CD4-positive, alpha-beta T cell treated with Interleukin-15 for 1 hour (primary cell): ENCODE data around the gene NUDT1.

Experiments
- DNase-seq: peaks from one replicate; pipeline ENCODE4 v3.0.0-alpha.2; 2020

NUDT1 gene

GRCh38 chr7:2241580-2242540 is at the start of gene NUDT1, which contains the start of gene MRM2:
Gene NUDT1, plus strand, starts transcription at chr7:2242226. Its CDS starts 2,349 bp downstream, at chr7:2244575.
Gene MRM2, minus strand, starts transcription at chr7:2242205. Its CDS starts 36 bp downstream, at chr7:2242169.
- peak; percentile 70 for DNase-seq

DNA sequence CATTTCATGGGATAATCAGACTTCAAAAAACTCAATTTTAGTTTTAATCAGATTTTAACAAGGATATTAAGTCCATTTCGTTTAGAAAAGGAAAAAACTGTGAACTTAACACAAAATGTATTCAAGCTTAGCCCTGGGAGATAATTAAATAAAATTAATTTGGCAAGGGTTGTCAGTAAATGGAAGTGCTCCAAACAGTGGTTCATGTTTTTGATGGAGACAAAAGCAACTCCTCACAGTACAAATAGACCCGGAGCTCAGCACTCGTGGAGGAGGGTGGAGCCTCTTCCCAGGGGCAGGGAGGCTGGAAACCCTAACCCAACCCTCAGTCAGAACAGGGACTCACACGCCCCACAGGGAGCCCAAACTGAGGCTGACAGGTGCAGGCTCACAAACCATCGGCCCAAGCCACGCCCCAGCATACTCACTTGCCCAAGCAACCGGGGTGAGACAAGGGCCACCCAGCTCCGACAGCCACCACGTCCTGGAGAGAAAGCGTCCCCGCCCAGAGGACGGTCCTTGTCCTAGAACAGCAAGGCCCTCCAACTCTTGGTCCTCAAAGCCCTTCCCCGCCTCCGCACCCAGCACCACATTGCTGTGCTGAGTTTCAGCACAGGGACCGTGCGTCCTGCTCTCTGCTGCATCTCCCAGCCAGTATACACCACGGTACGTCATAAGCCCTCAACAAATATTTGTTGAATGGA is 49.0 kb upstream of the NUDT1 start:
- no peak for DNase-seq

- DNase-seq, result no peak
Measured at GRCh38 chr7:2193575-2194305, 48.3 kb upstream of the NUDT1 start.

- no peak for DNase-seq
Measured at GRCh38 chr7:2195400-2196246, 46.4 kb upstream of the NUDT1 start.

DNA sequence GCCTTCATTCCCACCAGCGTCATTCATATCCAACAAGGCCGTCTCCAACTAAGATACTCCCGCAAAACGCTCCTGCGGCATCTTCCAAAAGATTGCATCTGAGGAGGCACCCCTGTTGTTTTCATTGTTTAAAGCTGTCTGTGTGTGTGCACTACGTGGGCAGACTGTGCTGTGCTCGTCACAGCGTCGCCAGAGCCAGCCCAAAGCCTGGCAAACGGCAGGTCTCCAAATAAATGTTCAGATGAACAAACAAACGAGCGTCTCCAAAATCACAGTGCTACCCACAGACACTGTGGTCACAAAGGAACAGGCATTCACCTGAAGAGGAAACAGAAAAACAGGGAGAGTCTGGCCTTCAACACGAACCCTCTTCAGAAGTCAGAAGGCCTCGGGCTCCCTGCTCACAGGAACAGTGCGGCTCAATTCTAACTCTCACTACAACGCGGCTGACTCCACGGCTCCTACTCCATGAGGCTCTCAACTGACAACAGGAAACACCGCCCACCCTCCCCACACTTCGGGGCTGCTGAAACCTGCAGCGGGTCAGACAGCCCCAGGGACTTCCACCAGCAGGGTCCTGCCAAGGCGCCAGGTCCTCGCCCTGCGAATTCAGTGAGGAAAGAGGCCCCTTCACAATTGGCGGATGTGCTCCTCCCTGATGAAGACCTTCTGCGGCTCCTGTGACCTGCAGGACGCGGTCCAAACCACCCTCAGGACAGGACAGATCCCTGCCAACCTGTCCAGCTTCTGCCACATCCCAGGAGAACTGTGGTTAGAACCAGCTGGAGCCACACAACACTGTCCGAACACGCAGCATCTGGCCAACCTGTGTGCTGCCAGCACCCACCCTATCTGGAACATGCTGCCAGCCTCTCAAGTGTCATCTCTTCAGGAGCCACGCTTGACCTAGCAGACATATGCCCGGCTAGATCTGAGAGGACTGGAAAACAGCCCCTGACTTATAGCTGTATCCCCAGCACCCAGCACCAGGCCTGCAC is 45.3 kb upstream of the NUDT1 start:
- no peak for DNase-seq

- no peak for DNase-seq
Measured at GRCh38 chr7:2197436-2198155, 44.4 kb upstream of the NUDT1 start.

DNA sequence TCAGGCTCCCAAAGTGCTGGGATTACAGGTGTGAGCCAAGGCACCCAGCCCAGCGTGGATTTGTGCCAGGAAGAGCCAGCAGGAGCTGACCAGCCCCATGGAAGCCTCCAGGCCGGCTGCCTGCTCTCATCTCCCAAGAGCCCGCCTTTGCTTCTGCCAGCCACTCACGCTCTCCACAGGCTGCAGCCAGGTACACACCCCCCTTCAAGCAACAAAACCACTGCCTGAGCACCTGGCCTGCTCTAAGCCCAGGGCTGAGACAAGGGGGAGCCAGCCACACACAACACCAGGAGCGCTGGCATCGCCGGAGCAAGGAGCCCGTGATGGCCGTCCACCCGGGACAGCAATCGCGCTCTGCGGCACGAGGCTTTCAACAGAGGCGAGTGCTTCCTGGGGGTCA is 43.8 kb upstream of the NUDT1 start:
- no peak for DNase-seq

- DNase-seq, result no peak
Measured at GRCh38 chr7:2198760-2199159, 43.3 kb upstream of the NUDT1 start.

GRCh38 chr7:2199528-2199927 is 42.5 kb upstream of the NUDT1 start:
- no peak for DNase-seq

GRCh38 chr7:2199956-2200583 is 42.0 kb upstream of the NUDT1 start:
- no peak for DNase-seq

- DNase-seq, result no peak
Measured at GRCh38 chr7:2200584-2200980, 41.4 kb upstream of the NUDT1 start.

DNA sequence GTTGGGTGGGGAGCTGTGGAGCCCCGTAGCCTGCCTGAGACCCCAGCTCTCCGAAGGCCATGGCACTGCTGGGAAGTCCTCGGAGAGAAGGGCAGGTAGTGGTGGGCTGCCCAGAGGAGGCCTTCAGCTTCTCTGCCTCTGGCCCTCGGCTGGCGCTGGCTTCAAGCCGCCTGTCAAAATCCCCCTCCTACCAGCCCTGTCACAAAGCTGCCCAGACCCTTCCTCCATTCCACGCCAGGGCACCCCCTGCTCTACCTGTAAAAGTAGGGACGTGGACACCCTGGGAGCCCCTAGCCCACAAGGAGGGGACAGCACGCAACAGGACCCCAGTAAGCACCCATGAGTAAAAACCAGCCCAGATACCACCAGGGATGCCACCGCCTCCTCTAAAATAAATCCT is 40.9 kb upstream of the NUDT1 start:
- no peak for DNase-seq

GRCh38 chr7:2201686-2202360 is 40.2 kb upstream of the NUDT1 start:
- DNase-seq, result no peak

GRCh38 chr7:2202361-2202761 is 39.7 kb upstream of the NUDT1 start:
- no peak for DNase-seq

- DNase-seq, result no peak
Measured at GRCh38 chr7:2202901-2203765, 38.9 kb upstream of the NUDT1 start.

GRCh38 chr7:2203766-2204300 is 38.2 kb upstream of the NUDT1 start:
- DNase-seq, result no peak

GRCh38 chr7:2204446-2204845 is 37.6 kb upstream of the NUDT1 start:
- no peak for DNase-seq
